ENCODE results near the gene LIPH.

DNA sequence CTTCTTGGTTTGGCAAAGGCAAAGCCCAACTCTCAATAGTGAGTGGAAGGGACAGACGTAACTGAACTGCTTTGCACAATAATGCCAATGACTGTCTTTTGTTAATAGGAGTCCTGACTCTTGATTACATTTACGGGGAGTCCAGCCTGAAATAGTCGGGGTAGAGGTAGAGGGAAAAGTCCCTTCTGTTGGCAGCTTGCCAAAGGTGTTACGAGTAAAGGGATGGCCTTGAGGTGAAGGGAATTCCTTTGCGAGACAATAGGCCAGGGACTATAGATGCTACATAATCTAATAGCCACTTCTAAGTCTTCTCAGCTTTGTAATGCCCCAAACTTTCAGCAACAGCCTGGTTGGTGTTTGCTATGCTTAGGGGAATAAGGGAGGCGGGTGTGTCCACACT, 31.5 kb upstream of the LIPH start:
- no peak for TF ChIP-seq EZH2 (IDR thresholded peaks at IDR 0.05)
- TF ChIP-seq, protein P1, sequence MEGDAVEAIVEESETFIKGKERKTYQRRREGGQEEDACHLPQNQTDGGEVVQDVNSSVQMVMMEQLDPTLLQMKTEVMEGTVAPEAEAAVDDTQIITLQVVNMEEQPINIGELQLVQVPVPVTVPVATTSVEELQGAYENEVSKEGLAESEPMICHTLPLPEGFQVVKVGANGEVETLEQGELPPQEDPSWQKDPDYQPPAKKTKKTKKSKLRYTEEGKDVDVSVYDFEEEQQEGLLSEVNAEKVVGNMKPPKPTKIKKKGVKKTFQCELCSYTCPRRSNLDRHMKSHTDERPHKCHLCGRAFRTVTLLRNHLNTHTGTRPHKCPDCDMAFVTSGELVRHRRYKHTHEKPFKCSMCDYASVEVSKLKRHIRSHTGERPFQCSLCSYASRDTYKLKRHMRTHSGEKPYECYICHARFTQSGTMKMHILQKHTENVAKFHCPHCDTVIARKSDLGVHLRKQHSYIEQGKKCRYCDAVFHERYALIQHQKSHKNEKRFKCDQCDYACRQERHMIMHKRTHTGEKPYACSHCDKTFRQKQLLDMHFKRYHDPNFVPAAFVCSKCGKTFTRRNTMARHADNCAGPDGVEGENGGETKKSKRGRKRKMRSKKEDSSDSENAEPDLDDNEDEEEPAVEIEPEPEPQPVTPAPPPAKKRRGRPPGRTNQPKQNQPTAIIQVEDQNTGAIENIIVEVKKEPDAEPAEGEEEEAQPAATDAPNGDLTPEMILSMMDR (IDR thresholded peaks at IDR 0.05), result no peak
- no peak for TF ChIP-seq EZH2phosphoT487 (IDR thresholded peaks at IDR 0.05)
